BE2C (cell line): ENCODE data around the gene C3.

ENCODE experiments used
- DNase-seq: peaks from one replicate; pipeline ENCODE4 v3.0.0-alpha.2; 2020
- H3K27me3 ChIP-seq: fragments of 250-450 bp; sonication (Bioruptor Pico); 2 replicates; pipeline ENCODE4 v1.5.1; 2020; ENCODE audit warnings: mild to moderate bottlenecking
- H3K36me3 ChIP-seq: fragments of 250-450 bp; sonication (Bioruptor Pico); 2 replicates; pipeline ENCODE4 v1.5.1; 2020; ENCODE audit warnings: mild to moderate bottlenecking
- H3K4me1 ChIP-seq: fragments of 250-450 bp; sonication (Bioruptor Pico); 2 replicates; pipeline ENCODE4 v1.5.1; 2020
- H3K4me3 ChIP-seq: 2 replicates; pipeline ENCODE4 v1.5.1; 2011; ENCODE audit warnings: low read depth, low read length
- H3K9me3 ChIP-seq: fragments of 250-450 bp; sonication (Bioruptor Pico); 2 replicates; pipeline ENCODE4 v1.5.1; 2020
- TF ChIP-seq, protein P1 (sequence below): IDR thresholded peaks from 2 replicates; pipeline ENCODE4 v1.5.1; 2012; ENCODE audit warnings: mild to moderate bottlenecking, low read depth, low read length

The C3 gene

DNA sequence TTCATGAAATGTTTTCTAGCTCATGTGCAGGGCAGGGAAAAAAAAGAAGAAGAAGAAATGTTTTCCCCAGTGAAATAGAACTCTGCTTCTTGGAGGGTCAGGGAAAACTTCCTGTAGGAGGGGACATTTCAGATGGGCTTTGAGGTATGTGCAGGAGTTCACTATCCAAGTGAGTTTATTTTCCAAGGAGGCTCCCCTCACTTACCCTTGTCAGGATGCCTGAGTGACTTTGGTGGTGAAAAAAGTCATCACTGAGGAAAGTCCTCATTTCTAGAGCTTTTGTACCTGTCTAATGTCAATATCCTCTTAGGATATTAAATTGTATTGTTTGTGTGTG is 656 bp upstream of the C3 start:
- no peak overlapping the region for H3K4me3 ChIP-seq
- no peaks in the 10 kb centered on the region for H3K27me3 ChIP-seq
- DNase-seq: no peak
- H3K9me3 ChIP-seq: no peaks in the 10 kb centered on the region; the same call in 1 of the 2 replicates
- no peaks in the 10 kb centered on the region for H3K36me3 ChIP-seq
- H3K4me1 ChIP-seq: no peaks in the 10 kb centered on the region
- TF ChIP-seq, protein P1, sequence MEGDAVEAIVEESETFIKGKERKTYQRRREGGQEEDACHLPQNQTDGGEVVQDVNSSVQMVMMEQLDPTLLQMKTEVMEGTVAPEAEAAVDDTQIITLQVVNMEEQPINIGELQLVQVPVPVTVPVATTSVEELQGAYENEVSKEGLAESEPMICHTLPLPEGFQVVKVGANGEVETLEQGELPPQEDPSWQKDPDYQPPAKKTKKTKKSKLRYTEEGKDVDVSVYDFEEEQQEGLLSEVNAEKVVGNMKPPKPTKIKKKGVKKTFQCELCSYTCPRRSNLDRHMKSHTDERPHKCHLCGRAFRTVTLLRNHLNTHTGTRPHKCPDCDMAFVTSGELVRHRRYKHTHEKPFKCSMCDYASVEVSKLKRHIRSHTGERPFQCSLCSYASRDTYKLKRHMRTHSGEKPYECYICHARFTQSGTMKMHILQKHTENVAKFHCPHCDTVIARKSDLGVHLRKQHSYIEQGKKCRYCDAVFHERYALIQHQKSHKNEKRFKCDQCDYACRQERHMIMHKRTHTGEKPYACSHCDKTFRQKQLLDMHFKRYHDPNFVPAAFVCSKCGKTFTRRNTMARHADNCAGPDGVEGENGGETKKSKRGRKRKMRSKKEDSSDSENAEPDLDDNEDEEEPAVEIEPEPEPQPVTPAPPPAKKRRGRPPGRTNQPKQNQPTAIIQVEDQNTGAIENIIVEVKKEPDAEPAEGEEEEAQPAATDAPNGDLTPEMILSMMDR: no peak

DNA sequence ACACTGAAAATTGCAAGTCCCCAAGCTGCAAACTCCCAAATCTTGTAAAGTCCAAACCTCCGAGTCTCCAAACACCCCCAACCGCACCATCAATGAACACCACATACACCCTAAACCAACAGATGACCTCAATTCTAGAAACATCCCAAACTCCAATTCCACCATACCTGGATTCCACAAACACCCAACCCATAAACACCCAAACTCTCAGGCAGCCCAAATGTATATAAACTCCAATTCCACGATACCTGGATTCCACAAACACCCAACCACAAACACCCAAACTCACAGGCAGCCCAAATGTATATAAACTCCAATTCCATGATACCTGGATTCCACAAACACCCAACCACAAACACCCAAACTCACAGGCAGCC is 470 bp downstream of the C3 start:
- no peak for DNase-seq
- H3K27me3 ChIP-seq: no peaks in the 10 kb centered on the region
- no peaks in the 10 kb centered on the region for H3K36me3 ChIP-seq
- TF ChIP-seq, protein P1: no peak
- no peaks in the 10 kb centered on the region for H3K4me1 ChIP-seq
- no peak overlapping the region for H3K4me3 ChIP-seq
- no peaks in the 10 kb centered on the region; the same call in 1 of the 2 replicates for H3K9me3 ChIP-seq

DNA sequence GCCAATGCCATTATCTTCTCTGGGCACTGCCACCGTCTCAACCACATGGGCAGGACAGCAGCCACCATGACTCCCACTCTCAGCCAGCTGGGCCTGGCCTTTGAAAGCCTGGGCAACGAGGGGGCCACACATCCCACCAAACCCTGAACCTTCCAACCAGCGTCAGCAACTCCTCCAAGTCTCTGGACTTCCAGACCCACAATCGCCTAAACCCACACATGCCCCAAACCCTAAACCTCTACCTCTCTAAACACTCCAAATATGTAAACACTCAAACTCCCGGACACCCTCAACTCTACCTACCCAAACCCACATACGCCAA is 949 bp downstream of the C3 start:
- H3K4me1 ChIP-seq: no peaks in the 10 kb centered on the region
- TF ChIP-seq, protein P1: no peak
- DNase-seq: no peak
- no peak overlapping the region for H3K4me3 ChIP-seq
- no peaks in the 10 kb centered on the region; the same call in 1 of the 2 replicates for H3K9me3 ChIP-seq
- H3K36me3 ChIP-seq: no peaks in the 10 kb centered on the region
- no peaks in the 10 kb centered on the region for H3K27me3 ChIP-seq

DNA sequence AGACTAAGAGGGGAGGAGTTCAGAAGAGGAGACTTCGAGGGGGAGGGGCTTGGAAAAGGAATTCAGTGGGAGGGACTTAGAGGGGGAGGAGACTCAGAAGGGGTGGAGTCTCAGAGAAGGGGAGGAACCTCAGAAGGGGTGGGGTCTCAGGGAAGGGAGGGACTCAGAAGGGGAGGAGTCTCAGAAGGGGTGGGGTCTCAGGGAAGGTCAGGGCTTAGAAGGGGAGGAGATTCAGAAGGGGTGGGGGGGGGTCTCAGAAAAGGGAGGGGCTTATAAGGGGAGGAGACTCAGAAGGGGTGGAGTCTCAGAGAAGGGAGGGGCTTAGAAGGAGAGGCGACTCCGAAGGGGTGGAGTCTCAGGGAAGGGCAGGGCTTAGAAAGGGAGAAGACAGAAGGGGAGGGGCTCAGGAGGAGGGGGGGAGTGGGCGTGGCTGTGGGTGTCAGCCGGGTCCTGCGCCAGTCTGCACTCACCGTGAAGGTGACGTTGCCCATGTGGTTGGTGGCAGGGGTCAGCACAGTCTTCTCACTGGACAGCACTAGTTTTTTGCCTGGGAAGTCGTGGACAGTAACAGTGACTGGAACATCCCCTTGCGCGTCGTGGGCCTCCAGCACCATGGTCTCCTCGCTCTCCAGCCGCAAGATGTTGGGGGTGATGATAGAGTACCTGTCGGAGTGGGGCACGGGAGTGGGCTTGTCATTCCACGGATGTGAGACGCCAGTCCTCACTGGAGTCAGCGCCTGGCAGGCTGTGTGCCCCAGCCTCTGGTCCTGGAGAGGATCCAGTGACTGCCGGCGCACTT is 1.5 kb downstream of the C3 start:
- peak; percentile 38 for DNase-seq
- Histone ChIP-seq H3K27me3 (no peaks in the 10 kb centered on the region), H3K4me3 (no peak overlapping the region), H3K36me3 (no peaks in the 10 kb centered on the region), H3K4me1 (no peaks in the 10 kb centered on the region), H3K9me3 (no peaks in the 10 kb centered on the region; the same call in 1 of the 2 replicates)
- TF ChIP-seq, protein P1: no peak

DNA sequence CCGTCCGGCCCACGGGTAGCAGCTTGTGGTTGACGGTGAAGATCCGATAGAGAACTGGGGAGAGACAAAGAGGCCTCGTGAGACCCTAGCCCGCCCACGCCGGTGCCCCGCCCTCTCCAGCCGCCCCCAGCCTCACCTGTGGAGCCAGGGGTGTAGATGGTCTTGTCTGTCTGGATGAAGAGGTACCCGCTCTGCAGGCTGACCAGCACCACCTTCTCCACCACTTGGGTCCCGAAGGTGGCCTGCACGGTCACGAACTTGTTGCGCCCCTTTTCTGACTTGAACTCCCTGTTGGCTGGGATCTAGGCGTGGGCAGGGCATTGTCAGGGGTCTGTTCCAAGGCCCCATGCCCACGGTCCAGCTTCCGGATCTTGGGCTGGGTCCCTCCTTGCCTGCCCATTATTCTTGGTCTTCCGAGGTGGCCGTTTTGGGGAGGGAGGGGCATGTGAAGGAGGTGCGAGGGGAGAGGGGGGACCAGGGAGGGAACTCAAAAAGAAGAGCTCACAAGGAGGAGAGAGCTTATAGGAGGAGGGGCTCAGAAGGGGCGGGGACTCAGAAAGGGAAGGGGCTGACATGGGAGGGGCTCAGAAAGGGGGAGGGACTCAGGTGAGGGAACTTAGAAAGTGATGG is 2.2 kb downstream of the C3 start:
- no peaks in the 10 kb centered on the region for H3K27me3 ChIP-seq
- H3K9me3 ChIP-seq: no peaks in the 10 kb centered on the region; the same call in 1 of the 2 replicates
- TF ChIP-seq, protein P1: no peak
- H3K4me3 ChIP-seq: no peak overlapping the region
- no peak for DNase-seq
- no peaks in the 10 kb centered on the region for H3K4me1 ChIP-seq
- no peaks in the 10 kb centered on the region for H3K36me3 ChIP-seq

DNA sequence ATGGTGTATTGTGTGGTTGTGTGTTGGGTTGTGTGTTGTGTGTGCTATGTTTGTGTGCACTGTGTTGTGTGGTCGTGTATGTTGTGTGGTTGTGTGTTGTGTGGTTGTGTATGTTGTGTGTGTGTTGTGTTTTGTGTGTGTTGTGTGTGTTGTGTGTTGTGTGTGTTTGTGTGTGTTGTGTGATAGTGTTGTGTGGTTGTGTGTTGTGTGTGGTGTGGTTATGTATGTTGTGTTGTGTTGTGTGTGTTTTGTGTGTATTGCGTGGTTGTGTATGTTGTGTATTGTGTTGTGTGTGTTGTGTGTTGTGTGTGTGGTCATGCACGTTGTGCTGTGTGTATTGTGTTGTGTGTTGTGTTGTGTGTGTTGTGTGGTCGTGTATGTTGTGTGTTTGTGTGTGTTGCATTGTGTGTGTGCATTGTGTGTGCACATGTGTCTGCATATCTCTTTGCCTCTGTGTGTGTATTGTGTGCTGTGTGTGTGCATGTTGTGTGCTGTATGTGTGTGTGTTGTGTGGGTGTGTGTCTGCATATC is 2.9 kb downstream of the C3 start:
- no peaks in the 10 kb centered on the region for H3K4me1 ChIP-seq
- TF ChIP-seq, protein P1: no peak

More for the DNA sequence above, 2.9 kb downstream of the C3 start:
- Histone ChIP-seq H3K27me3 (no peaks in the 10 kb centered on the region), H3K4me3 (no peak overlapping the region), H3K36me3 (no peaks in the 10 kb centered on the region), H3K9me3 (no peaks in the 10 kb centered on the region; the same call in 1 of the 2 replicates)
- DNase-seq: no peak
